Activated B cell treated with CpG ODN at 0.5 μM for 24 hours (primary cell): ENCODE results near the gene MALRD1. TPM values are rescaled to one million over a fixed set of nuclear protein-coding genes. Genes with fewer than 3 reads are reported as not detected.
"Not testable (repeated sequence)": the region's sequence is repeated elsewhere in the genome, so short reads cannot be mapped to it uniquely, and the experiment has no call there.

Experiments
- ATAC-seq: fragments of 200-7000 bp; cut with Tn5 transposase; one replicate; pipeline ENCODE4 v1.10.0; 2021; ENCODE audit warnings: low read depth, mild to moderate bottlenecking, moderate library complexity
- CTCF ChIA-PET: fragments of 350-600 bp; sonication (Branson Sonifier 250); formaldehyde crosslinking; loops from one replicate; lab custom pipeline; 2021; ENCODE audit warnings: antibody characterized with exemption; lab: Charles Lee
- POLR2A ChIA-PET: fragments of 350-600 bp; sonication (Branson Sonifier 250); formaldehyde crosslinking; loops from one replicate; lab custom pipeline; 2021; ENCODE audit warnings: antibody characterized with exemption; lab: Charles Lee
- DNase-seq: peaks from one replicate; pipeline ENCODE4 v3.0.0; 2022
- H3K27ac Mint-ChIP-seq: one replicate; pipeline ENCODE4 v1.8.0; 2020; ENCODE audit warnings: mixed read lengths
- H3K27me3 Mint-ChIP-seq: one replicate; pipeline ENCODE4 v1.8.0; 2021; ENCODE audit warnings: mixed read lengths
- H3K36me3 Mint-ChIP-seq: one replicate; pipeline ENCODE4 v1.8.0; 2021; ENCODE audit warnings: low read depth, mixed read lengths
- H3K4me1 Mint-ChIP-seq: one replicate; pipeline ENCODE4 v1.8.0; 2021; ENCODE audit warnings: mixed read lengths
- H3K4me3 Mint-ChIP-seq: one replicate; pipeline ENCODE4 v1.8.0; 2020; ENCODE audit warnings: mild to moderate bottlenecking, mixed read lengths
- H3K9me3 Mint-ChIP-seq: one replicate; pipeline ENCODE4 v1.8.0; 2020; ENCODE audit warnings: mixed read lengths
- intact Hi-C: fragments of 100-400 bp; cut with micrococcal nuclease; formaldehyde crosslinking; loops from one replicate; pipeline ENCODE4 v1.15.1; 2024
- total RNA-seq: library from RNA; stranded (reverse); gene quantifications from 2 replicates; pipeline ENCODE4 v1.2.3, GENCODE V29; 2022
- TF ChIP-seq, protein P1 (sequence below): fragments of 200-600 bp; IDR thresholded peaks from one replicate; pipeline ENCODE4 v1.8.0; 2022; ENCODE audit warnings: antibody characterized with exemption, mild to moderate bottlenecking

Gene MALRD1
- total RNA-seq, 1 donor from 2014 or later: not detected

DNA sequence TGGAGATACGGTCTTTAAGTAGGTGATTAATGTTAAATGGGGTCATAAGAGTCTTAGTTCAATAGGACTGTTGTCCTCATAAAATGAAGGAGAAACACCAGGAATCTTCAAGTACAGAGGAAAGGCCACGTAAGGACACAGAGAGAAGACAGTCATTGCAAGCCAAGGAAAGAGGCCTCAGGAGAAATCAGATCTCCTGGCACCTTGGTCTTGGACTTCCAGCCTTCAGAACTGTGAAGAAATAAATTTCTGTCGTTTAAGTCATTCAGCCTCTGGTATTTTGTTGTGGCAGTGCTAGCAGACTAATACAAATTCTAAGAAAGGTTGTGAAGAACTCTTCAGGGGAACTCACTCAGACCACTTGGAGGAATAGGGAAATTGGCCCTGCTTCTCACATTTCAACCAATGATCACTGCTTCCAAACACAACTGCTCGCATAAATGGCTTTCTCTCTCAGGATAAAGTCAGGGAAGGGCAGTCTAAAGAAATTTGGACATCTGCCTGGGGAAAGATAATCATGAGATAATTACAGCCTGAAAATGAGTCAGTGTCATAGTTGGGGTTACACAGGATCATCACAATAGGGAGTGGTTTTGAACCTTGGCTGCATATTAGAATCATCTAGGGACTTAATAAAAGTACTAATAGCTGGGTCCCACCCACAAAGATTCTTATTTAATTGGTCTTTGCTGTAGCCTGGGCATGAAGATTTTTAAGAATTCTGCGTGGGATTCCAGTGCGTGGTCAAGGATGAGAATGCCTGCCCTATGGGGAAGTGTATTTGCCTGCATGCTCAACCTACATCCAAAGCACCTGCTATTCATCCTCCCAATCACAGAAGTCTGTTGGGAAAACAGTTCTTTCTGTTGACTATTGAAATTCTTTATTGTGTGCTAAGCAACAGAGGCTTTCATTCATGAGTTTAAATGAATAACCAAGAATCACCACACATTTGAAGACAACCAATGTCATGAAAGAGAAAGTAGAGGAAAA is 457.0 kb downstream of the MALRD1 start:
- H3K36me3 Mint-ChIP-seq: no peaks in the 10 kb centered on the region
- ATAC-seq (no peak), DNase-seq (no peak)
- H3K4me1 Mint-ChIP-seq: no peaks in the 10 kb centered on the region
- intact Hi-C loops: no loop called here
- no peak overlapping the region for H3K27ac Mint-ChIP-seq
- TF ChIP-seq, protein P1, sequence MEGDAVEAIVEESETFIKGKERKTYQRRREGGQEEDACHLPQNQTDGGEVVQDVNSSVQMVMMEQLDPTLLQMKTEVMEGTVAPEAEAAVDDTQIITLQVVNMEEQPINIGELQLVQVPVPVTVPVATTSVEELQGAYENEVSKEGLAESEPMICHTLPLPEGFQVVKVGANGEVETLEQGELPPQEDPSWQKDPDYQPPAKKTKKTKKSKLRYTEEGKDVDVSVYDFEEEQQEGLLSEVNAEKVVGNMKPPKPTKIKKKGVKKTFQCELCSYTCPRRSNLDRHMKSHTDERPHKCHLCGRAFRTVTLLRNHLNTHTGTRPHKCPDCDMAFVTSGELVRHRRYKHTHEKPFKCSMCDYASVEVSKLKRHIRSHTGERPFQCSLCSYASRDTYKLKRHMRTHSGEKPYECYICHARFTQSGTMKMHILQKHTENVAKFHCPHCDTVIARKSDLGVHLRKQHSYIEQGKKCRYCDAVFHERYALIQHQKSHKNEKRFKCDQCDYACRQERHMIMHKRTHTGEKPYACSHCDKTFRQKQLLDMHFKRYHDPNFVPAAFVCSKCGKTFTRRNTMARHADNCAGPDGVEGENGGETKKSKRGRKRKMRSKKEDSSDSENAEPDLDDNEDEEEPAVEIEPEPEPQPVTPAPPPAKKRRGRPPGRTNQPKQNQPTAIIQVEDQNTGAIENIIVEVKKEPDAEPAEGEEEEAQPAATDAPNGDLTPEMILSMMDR: no peak
- no peak overlapping the region for H3K4me3 Mint-ChIP-seq
- peaks cover 4% of the 10 kb centered on the region for H3K9me3 Mint-ChIP-seq
- POLR2A ChIA-PET: interaction anchor here (0.6 kb wide), 1 partner anchor 192 kb away, joined by 10 read pairs; no protein-coding TSS in a partner anchor
- no peaks in the 10 kb centered on the region for H3K27me3 Mint-ChIP-seq
- CTCF ChIA-PET: no interaction called here

DNA sequence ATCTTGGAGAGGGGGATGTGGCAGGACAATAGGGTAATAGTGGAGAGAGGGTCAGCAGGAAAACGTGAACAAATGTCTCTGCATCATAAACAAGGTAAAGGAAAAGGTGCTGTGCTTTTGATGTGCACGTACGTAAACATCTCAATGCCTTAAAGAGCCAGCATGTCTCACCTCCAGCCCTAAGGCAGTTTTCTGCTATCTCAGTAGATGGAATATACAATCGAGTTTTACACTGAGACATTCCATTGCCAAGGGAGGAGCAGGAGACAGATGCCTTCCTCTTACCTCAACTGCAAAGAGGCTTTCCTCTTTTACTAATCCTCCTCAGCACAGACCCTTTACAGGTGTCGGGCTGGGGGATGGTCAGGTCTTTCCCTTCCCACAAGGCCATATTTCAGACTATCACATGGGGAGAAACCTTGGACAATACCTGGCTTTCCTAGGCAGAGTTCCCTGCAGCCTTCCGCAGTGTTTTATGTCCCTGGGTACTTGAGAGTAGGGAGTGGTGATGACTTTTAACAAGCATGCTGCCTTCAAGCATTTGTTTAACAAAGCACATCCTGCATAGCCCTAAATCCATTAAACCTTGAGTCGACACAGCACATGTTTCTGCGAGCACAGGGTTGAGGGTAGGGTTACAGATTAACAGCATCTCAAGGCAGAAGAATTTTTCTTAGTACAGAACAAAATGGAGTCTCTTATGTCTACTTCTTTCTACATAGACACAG is 461.6 kb downstream of the MALRD1 start:
- H3K27me3 Mint-ChIP-seq, CTCF ChIA-PET, H3K36me3 Mint-ChIP-seq, ATAC-seq, H3K4me3 Mint-ChIP-seq, DNase-seq, H3K9me3 Mint-ChIP-seq, POLR2A ChIA-PET, H3K4me1 Mint-ChIP-seq, intact Hi-C loops, H3K27ac Mint-ChIP-seq: not testable (repeated sequence)

DNA sequence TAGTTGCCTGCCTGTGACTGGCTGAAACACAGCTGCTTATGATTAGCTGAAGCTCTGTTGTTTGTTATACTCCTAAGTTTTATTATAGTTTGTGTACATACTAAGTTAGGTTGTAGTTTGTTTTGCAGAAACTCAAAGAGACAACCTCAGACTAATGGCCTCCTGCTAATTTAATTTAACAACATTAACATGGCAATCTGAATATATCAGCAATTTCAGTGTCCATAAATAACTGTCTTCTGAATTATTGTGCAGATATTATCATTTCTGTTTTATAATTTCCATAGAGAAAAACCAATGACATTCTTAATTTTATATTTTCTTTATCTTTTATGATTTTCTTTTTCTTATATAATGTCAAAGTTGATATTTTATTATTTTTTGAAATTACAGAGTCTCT is 469.5 kb downstream of the MALRD1 start:
- intact Hi-C loops: no loop called here
- Mint-ChIP-seq H3K9me3 (peaks cover 3% of the 10 kb centered on the region), H3K4me1 (no peaks in the 10 kb centered on the region), H3K36me3 (no peaks in the 10 kb centered on the region), H3K4me3 (no peak overlapping the region), H3K27ac (no peak overlapping the region), H3K27me3 (no peaks in the 10 kb centered on the region)
- POLR2A ChIA-PET: no interaction called here
- no peak for ATAC-seq
- TF ChIP-seq, protein P1: no peak
- CTCF ChIA-PET: no interaction called here
- no peak for DNase-seq

GRCh38 chr10:19518632-19519031 is 470.0 kb downstream of the MALRD1 start:
- no peaks in the 10 kb centered on the region for H3K36me3 Mint-ChIP-seq
- H3K27ac Mint-ChIP-seq: no peak overlapping the region
- peaks cover 3% of the 10 kb centered on the region for H3K9me3 Mint-ChIP-seq
- intact Hi-C loops: no loop called here
- H3K27me3 Mint-ChIP-seq: no peaks in the 10 kb centered on the region
- no peak for DNase-seq
- ChIA-PET POLR2A (no interaction called here), CTCF (no interaction called here)
- no peaks in the 10 kb centered on the region for H3K4me1 Mint-ChIP-seq
- no peak overlapping the region for H3K4me3 Mint-ChIP-seq
- no peak for ATAC-seq
- TF ChIP-seq, protein P1: no peak

DNA sequence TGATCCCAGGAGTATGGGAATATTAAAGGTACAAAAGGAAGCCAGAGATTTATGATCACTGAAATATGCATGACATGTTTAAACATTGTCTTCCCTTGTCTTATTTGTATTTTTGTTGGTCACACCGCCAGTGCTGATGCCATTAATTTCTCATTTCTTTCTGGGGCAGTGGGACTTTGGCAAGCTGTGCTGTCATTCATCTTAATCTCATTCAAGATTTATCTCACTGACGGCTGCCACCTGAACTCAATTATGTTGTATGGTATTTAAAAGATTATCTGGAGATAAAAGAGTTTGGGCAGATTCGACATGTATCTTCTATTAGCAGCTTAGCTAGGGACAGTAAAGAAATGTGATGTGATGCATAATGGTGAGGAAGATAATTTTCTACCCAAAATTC is 482.7 kb downstream of the MALRD1 start:
- TF ChIP-seq, protein P1: no peak
- H3K9me3 Mint-ChIP-seq: peaks cover 2% of the 10 kb centered on the region

More for the DNA sequence above, 482.7 kb downstream of the MALRD1 start:
- Mint-ChIP-seq H3K4me3 (no peak overlapping the region), H3K4me1 (no peaks in the 10 kb centered on the region), H3K27me3 (no peaks in the 10 kb centered on the region), H3K27ac (no peak overlapping the region), H3K36me3 (no peaks in the 10 kb centered on the region)
- ChIA-PET POLR2A (no interaction called here), CTCF (no interaction called here)
- intact Hi-C loops: no loop called here
- DNase-seq (no peak), ATAC-seq (no peak)
